Prostate gland (tissue), 2 donors: ENCODE measurements around the gene ID3.

ENCODE experiments used
- CTCF ChIP-seq, 4 experiments: fragments of 200-600 bp in 2 of 4; fragments of 450-650 bp in 2 of 4; sonication (generic) in 2 of 4; IDR thresholded peaks; 1 replicate in 3 of 4; 2 replicates in 1 of 4; pipeline ENCODE4 v1.5.1; 2016 to 2019; ENCODE audit warnings: antibody characterized with exemption in 4 of 4, mild to moderate bottlenecking in 2 of 4, moderate library complexity in 2 of 4
- POLR2A ChIP-seq: fragments of 450-650 bp; IDR thresholded peaks from one replicate; pipeline ENCODE4 v1.6.1; 2016; ENCODE audit warnings: antibody characterized with exemption, mild to moderate bottlenecking

DNA sequence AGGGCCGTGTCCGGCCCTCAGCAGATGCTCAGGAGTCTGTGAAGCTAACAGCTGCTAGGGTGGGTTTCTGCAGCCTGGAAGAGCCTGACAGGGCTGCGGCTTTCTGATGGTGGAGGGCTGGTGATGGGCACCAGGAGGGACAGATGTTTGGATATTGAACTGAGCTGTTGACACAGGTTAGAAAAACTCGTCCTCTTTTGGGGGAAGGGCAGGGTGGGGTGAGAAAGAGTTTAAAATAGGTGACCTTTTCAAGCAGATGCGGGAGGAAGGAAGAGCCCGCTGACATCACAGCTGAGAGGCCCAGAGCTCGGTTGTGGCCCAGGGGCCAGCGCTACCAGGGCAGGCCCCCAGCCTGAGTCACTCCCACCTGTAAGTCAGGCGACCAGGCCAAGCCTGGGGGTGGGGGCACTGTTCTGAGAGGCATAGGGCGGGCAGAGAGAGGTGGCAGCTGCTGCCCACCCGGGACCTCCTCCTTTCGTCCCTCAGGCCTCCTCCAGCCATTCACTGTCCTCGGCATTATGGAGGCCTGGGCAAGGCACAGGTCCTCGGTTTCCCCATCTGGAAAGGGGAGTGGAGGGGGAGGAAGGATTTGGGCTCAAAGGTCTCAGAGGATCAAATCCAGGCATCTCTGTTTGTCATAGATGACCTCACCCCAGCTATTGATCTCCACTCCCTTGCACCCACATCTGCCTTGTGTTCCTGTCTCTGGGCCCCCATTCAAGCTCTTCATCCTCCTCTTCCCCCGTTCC lies 32.3 kb upstream of the ID3 start:
- no peak for TF ChIP-seq POLR2A
- no peak for TF ChIP-seq CTCF (IDR thresholded peaks at IDR 0.05)
